KOPT-K1 (cell line): ENCODE results near the gene CSTA.
A peak's percentile ranks its signal among the peaks of the same experiment; 100 is the strongest.
"Not testable (repeated sequence)": the region's sequence is repeated elsewhere in the genome, so short reads cannot be mapped to it uniquely, and the experiment has no call there.

ENCODE experiments used
- H3K27ac ChIP-seq: fragments of 200-600 bp; sonication (generic); 2 replicates; pipeline ENCODE4 v1.5.1; 2016; ENCODE audit warnings: antibody characterized with exemption, mild to moderate bottlenecking, low read depth, low read length; ENCODE audit not compliant: poor library complexity, severe bottlenecking
- H3K36me3 ChIP-seq: fragments of 200-600 bp; sonication (generic); 2 replicates; pipeline ENCODE4 v1.5.1; 2017; ENCODE audit warnings: antibody characterized with exemption, mild to moderate bottlenecking, low read length, moderate library complexity; ENCODE audit not compliant: insufficient read depth
- H3K9me3 ChIP-seq: fragments of 200-600 bp; sonication (generic); 2 replicates; pipeline ENCODE4 v1.5.1; 2017; ENCODE audit warnings: antibody characterized with exemption, low read length, mild to moderate bottlenecking; ENCODE audit not compliant: insufficient read depth, poor library complexity, severe bottlenecking

Gene CSTA

DNA sequence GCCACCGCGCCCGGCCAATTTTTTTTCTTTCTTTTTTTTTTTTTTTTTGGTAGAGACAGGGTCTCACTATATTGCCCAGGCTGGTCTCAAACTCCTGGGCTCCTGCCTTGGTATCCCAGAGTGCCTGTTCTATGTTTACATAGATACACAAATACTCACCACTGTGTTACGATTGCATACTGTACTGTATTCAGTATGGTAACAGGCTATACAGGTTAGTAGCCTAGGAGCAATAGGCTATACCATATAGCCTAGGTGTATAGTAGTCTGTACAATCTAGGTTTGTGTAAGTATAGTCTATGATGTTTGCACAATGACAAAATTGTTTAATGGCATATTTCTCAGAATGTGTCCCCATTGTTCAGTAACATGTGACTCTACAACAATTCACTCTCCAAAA, 26.6 kb downstream of the CSTA start:
- Histone ChIP-seq H3K9me3 (peaks cover 5% of the 10 kb centered on the region), H3K27ac (no peak overlapping the region), H3K36me3 (no peaks in the 10 kb centered on the region)

- Histone ChIP-seq H3K36me3 (peaks cover 7% of the 10 kb centered on the region), H3K27ac (no peak overlapping the region), H3K9me3 (no peaks in the 10 kb centered on the region)
Observed at GRCh38 chr3:122353215-122353614, 28.2 kb downstream of the CSTA start.

- no peak overlapping the region for H3K27ac ChIP-seq
- H3K9me3 ChIP-seq: no peaks in the 10 kb centered on the region
- H3K36me3 ChIP-seq: peaks cover 14% of the 10 kb centered on the region
Observed at GRCh38 chr3:122353893-122354401, 28.9 kb downstream of the CSTA start.

- peaks cover 17% of the 10 kb centered on the region for H3K36me3 ChIP-seq
- H3K9me3 ChIP-seq: no peaks in the 10 kb centered on the region
- no peak overlapping the region for H3K27ac ChIP-seq
Observed at GRCh38 chr3:122355612-122356011, 30.6 kb downstream of the CSTA start.

- Histone ChIP-seq H3K36me3 (peaks cover 24% of the 10 kb centered on the region), H3K27ac (no peak overlapping the region), H3K9me3 (no peaks in the 10 kb centered on the region)
Observed at GRCh38 chr3:122356402-122356801, 31.4 kb downstream of the CSTA start.

DNA sequence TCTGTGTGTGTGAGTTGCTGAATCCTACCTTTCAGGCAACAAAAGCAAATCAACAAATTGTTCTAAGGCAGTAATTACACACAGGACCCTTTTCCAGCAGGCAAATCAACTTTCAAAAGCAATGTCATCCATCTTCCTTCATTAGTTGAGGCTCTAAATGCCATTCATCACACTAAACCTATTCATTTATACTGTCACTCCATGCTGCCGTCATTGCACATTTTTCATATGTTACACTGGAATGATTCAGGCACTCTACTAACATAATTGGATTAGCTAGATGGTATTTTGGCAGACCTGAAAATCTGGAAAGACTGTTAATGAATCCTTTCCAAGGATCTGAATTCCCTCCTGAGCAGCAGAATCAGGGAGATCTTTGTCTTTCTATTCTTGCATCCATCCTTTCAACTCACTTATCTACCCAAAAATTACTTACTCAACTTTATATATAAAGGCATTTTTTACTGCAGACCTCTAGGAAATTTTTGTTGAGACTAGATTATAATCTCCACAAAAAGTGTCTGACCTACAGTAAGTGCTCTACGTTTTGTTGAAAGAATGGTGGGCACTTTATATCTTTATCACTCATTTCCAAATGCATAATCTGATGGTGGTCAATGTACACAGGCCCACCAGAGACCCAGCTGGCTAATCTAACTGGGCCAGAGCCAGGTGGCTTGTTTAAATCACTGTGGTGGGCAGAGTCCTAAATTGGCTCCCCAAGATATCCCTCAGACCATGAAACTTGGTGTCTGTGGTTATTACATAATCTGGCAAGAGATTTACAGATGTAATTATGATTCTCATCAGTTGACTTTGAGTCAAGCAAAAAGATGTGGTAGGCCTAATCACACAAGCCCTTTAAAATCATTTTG, 33.0 kb downstream of the CSTA start:
- Histone ChIP-seq H3K36me3 (peaks cover 39% of the 10 kb centered on the region), H3K27ac (no peak overlapping the region), H3K9me3 (no peaks in the 10 kb centered on the region)

DNA sequence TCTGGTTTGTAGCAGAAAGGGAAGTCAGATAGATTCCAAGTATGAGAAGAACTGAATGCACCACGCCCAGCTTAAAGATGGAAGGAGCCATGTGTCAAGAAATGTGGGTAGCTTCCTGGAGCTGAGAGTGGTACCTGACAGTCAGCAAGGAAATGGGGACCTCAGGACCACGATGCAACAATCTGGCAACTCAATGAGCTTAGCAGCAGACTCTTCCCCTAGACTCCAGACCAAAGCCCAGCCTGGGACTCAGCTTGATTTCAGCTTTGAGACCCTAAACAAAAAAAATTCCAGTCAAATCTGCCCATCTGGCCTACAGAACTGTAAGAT, 33.6 kb downstream of the CSTA start:
- H3K9me3 ChIP-seq: no peaks in the 10 kb centered on the region
- peaks cover 46% of the 10 kb centered on the region for H3K36me3 ChIP-seq
- H3K27ac ChIP-seq: no peak overlapping the region

- Histone ChIP-seq H3K9me3 (no peaks in the 10 kb centered on the region), H3K36me3 (peaks cover 79% of the 10 kb centered on the region), H3K27ac (no peak overlapping the region)
Observed at GRCh38 chr3:122362026-122362425, 37.0 kb downstream of the CSTA start.

DNA sequence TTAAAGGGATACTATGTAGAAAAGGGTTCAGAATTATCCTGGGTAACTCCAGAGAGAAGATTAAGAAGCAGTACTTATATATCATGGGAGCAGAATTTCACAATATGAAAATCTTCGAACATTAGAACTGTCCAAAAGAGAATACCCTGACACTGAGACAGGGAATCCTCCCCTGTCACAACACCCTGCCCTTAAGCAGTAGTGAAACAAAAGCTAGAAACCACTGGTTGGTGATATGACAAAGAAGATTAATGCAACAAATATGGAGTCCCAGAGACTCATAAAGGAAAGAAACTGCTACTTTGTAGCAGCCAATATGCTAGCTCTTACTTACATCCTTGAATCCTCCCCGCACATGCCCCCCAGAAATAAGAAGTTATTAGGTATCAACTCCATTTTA, 39.4 kb downstream of the CSTA start:
- Histone ChIP-seq H3K36me3 (peaks cover 87% of the 10 kb centered on the region), H3K9me3 (no peaks in the 10 kb centered on the region), H3K27ac (no peak overlapping the region)

DNA sequence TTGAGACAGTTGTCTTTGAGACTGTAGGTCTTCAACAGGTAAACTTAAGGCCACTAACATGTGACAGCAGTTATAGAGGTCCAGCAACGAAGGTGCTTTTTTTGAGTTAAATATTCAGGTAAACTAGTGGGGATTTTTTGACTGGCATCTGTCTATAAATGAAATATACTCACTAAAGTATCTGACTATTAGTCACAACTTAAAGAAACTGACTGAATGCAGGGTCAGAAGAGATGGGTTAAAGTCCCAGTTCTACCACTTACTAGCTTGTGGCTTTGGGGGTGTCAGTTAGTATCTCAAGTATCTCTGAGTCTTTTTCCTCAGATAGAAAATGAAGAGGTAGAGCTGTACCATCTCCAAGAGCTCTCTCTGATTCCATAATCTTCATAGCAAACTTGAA, 40.0 kb downstream of the CSTA start:
- H3K27ac ChIP-seq: no peak overlapping the region
- no peaks in the 10 kb centered on the region for H3K9me3 ChIP-seq
- H3K36me3 ChIP-seq: peaks cover 92% of the 10 kb centered on the region

DNA sequence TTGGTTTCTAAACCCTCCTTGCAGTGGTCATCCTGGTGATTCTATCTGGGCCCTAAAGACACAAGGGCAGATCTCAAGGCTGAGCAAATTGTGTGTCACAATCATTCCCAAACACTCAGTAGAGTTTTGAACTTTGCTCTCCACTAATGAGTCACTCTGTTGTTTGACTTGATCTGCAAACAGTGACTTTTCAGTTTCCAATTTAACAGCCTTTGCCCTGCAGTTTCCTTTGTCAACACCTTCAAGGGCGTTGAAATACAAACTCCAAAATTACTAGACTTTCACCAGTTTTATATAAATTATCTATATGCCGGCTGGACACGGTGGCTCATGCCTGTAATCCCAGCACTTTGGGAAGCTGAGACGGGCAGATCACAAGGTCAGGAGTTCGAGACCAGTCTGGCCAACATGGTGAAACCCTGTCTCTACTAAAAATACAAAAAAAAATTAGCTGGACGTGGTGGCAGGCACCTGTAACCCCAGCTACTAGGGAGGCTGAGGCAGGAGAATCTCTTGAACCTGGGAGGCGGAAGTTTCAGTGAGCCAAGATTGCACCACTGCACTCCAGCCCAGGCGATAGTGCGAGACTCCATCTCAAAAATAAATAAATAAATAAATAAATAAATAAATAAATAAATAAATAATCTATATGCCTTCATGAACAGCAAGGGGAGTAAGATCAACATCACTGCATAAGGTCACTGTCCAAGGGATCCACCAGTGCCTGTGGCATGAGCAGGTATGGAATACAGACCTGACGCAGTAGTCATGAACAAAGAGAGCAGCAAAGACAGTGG, 40.7 kb downstream of the CSTA start:
- H3K9me3 ChIP-seq, H3K27ac ChIP-seq: not testable (repeated sequence)
- peaks cover 99% of the 10 kb centered on the region for H3K36me3 ChIP-seq

DNA sequence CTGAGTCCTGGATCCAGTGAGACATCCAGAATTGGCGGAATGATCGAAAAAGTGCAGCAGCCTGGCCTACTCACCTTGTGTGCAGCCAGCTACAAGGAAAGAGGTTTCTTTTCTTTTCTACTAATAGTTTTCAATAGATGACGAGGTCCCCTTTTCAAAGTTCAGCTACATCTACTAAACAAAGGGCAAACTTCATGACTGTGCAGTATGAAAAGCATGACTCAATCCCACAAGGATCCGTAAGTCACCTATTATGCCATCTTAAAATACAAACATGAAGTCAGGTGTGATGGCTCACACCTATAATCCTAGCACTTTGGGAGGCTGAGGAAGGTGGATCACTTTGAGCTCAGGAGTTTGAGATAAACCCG, 41.3 kb downstream of the CSTA start:
- no peaks in the 10 kb centered on the region for H3K9me3 ChIP-seq
- H3K27ac ChIP-seq: no peak overlapping the region
- H3K36me3 ChIP-seq: peaks cover 99% of the 10 kb centered on the region

- Histone ChIP-seq H3K9me3 (no peaks in the 10 kb centered on the region), H3K27ac (no peak overlapping the region), H3K36me3 (peaks cover 60% of the 10 kb centered on the region)
Observed at GRCh38 chr3:122374034-122374433, 49.0 kb downstream of the CSTA start.

- Histone ChIP-seq H3K9me3 (no peaks in the 10 kb centered on the region), H3K27ac (no peak overlapping the region), H3K36me3 (peaks cover 32% of the 10 kb centered on the region)
Observed at GRCh38 chr3:122377975-122378374, 52.9 kb downstream of the CSTA start.

GRCh38 chr3:122382888-122383666, 58.0 kb downstream of the CSTA start, which contains the start of gene MIX23:
TSS of gene MIX23 (minus strand) at chr3:122383231. CDS start at chr3:122383224, 7 bp downstream.
- H3K27ac ChIP-seq: peak within 1 kb of the TSS; percentile 70

More at GRCh38 chr3:122382888-122383666, 58.0 kb downstream of the CSTA start, which contains the start of gene MIX23:
- H3K9me3 ChIP-seq: no peaks in the 10 kb centered on the region
- H3K36me3 ChIP-seq: peaks cover 40% of the 10 kb centered on the region
